Astrocyte of the spinal cord (primary cell): ENCODE results near the gene YIPF5.
A peak's percentile ranks its signal among the peaks of the same experiment; 100 is the strongest.

Experiments
- DNase-seq: peaks from one replicate; pipeline ENCODE4 v3.0.0; 2011; ENCODE audit warnings: low read depth, low spot score
- H3K4me3 ChIP-seq: 2 replicates; pipeline ENCODE4 v1.5.1; 2011; ENCODE audit warnings: low read depth, mild to moderate bottlenecking, low read length, moderate library complexity
- CTCF ChIP-seq: IDR thresholded peaks from 2 replicates; pipeline ENCODE4 v1.5.1; 2012; ENCODE audit warnings: low read depth, mild to moderate bottlenecking, low read length, inconsistent platforms
- in situ Hi-C: cut with HindIII; loops from 2 replicates; pipeline ENCODE4 v1.10.0; 2017; ENCODE audit warnings: low sequenced_read_pairs

The YIPF5 gene

DNA sequence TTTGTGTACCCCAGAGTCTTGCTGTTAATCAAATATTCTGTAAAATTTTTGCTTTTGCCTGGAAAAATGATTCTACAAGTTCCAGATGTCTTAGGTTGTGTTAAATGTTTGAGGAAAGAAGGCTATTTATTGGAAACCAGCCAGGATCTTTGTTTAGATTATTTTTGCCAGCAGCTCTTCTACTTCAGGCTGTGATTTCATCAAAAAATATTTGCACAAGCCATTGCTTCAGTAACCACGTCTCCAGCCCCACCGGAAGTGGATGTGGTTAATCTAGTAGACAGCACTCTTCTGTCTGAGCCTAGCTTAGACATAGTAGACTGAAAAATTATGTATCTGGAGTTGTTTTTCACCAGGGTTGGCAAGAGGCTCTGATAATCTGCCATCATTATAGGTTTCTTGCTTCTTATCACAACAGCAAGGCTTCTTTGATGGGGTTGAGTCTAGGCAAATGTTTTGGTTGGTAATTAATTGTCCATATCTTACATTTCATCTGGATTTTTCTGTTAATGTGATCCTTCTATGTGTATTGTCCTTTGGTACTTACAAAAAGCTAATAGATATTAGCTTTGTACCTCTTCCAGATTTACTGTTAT, 17.3 kb upstream of the YIPF5 start:
- no peak for TF ChIP-seq CTCF
- in situ Hi-C loops: no loop called here
- peak; percentile 96 for DNase-seq
- no peak overlapping the region for H3K4me3 ChIP-seq

GRCh38 chr5:144183254-144183889, 12.9 kb upstream of the YIPF5 start:
- in situ Hi-C loops: no loop called here
- no peak overlapping the region for H3K4me3 ChIP-seq
- peak; percentile 61 for TF ChIP-seq CTCF
- DNase-seq: peak; percentile 65

GRCh38 chr5:144179226-144179625, 8.8 kb upstream of the YIPF5 start:
- in situ Hi-C loops: no loop called here
- DNase-seq: no peak
- no peak for TF ChIP-seq CTCF
- no peak overlapping the region for H3K4me3 ChIP-seq

DNA sequence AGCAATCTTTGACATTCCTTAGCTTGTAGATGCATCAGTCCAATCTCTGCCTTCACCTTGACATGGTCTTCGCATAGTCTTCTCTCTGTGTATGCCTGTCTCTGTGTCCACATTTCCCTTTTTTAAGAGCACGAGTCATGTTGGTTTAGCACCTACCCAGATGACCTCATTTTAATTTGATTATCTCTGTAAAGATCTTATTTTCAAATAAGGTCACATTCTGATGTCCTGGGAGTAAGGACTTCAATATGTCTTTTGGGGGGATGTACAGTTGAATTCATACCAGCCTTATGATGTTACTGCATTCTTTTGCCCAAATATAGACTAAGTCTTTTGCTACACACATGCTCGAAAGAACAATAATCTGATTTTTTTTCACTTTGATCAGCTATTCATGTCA, 7.1 kb upstream of the YIPF5 start:
- H3K4me3 ChIP-seq: no peak overlapping the region
- in situ Hi-C loops: no loop called here
- no peak for DNase-seq
- no peak for TF ChIP-seq CTCF

GRCh38 chr5:144173766-144174165, 3.3 kb upstream of the YIPF5 start:
- no peak for TF ChIP-seq CTCF
- DNase-seq: no peak
- in situ Hi-C loops: no loop called here
- H3K4me3 ChIP-seq: no peak overlapping the region

- H3K4me3 ChIP-seq: peak overlapping the region; percentile 71
- no peak for DNase-seq
- no peak for TF ChIP-seq CTCF
- in situ Hi-C loops: no loop called here
Measured at GRCh38 chr5:144169904-144170275, 569 bp downstream of the YIPF5 start.

DNA sequence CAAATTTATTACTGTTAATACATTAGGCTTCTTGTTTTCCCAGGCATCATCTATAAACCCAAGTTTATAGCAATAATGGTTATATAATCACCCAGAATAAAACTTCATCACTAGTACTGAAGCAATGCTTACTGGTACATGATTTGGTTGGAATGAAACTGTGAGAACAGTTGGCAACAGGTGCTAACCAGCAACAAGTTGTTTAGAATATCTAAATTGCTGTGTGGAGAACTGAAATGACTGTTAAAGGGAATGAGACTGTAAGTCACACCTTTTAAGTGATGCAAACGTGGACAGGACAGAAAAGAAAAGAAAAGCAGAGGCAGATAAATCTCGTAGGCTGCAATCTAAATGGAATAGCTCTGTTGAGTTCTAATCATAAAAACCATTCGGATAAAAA, 2.5 kb downstream of the YIPF5 start:
- TF ChIP-seq CTCF: no peak
- in situ Hi-C loops: no loop called here
- DNase-seq: no peak
- H3K4me3 ChIP-seq: no peak overlapping the region
